ENCODE results near the gene CHST3.

DNA sequence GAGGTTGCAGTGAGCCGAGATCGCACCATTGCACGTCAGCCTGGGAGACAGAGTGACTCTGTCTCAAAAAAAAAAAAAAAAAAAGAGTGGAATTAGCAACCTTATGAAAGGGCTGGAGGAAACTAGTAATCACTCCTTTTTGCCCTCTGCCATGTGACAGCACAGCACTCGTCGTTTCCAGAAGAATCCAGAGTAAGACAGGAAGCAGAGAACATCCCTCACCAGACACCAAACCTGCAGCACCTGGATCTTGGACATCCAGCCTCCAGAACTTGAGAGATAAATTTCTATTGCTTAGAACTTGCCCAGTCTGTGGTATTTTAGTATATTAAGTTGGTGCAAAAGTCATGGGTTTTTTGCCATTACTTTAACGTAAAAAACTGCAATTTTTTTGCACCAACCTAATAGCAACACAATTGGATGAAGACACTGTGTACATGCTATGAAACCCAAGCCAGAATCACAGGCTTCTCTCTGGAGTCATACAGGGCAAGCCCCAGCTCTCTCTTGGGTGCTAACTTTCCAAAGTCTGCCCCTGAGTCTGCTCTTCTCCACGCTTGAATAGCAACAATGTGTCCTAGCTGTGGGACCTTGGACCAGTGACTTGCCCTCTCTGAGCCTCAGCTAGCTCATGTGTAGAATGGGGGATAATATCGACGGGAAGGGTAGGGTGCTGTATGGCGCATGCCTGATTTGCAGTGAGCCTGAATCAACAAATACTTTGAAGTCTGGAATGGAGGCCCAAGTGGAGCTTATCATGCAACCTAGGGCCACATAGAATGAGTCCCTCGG is 55.1 kb downstream of the CHST3 start:
- TF ChIP-seq ZNF274 (IDR thresholded peaks at IDR 0.05; ENCODE audit: low read depth, low read length) (no peak), SUZ12 (IDR thresholded peaks at IDR 0.05; ENCODE audit: extremely low read depth, insufficient read depth, insufficient read length) (no peak), YY1 (IDR thresholded peaks at IDR 0.05; ENCODE audit: insufficient read depth, insufficient read length) (no peak)
